OCI-LY1 (cell line): ENCODE results near the gene SMIM20.

Experiments
- H2AFZ ChIP-seq: fragments of 200-600 bp; sonication (generic), shearing (Covaris generic); 2 replicates; pipeline ENCODE4 v1.6.0; 2014; ENCODE audit warnings: antibody characterized with exemption, mild to moderate bottlenecking, low read length
- H3F3A ChIP-seq: fragments of 200-600 bp; sonication (generic), shearing (Covaris generic); 2 replicates; pipeline ENCODE4 v1.6.0; 2014; ENCODE audit warnings: mild to moderate bottlenecking, antibody characterized with exemption, low read length, moderate library complexity; ENCODE audit not compliant: insufficient read depth
- H3K27ac ChIP-seq: fragments of 200-600 bp; sonication (generic); 2 replicates; pipeline ENCODE4 v1.5.1; 2014; ENCODE audit warnings: low read length, mixed run types, mild to moderate bottlenecking, low read depth; ENCODE audit not compliant: poor library complexity, severe bottlenecking
- H3K27me3 ChIP-seq: fragments of 200-600 bp; sonication (generic); 2 replicates; pipeline ENCODE4 v1.6.0; 2014; ENCODE audit warnings: antibody characterized with exemption, mild to moderate bottlenecking, low read length, moderate library complexity; ENCODE audit not compliant: insufficient read depth
- H3K36me3 ChIP-seq: fragments of 200-600 bp; sonication (generic); 2 replicates; pipeline ENCODE4 v1.6.1; 2014; ENCODE audit warnings: mild to moderate bottlenecking, antibody characterized with exemption, low read length, moderate library complexity, mixed read lengths; ENCODE audit not compliant: insufficient read depth
- H3K4me1 ChIP-seq: fragments of 200-600 bp; sonication (generic); 2 replicates; pipeline ENCODE4 v1.5.1; 2014; ENCODE audit warnings: mild to moderate bottlenecking, low read length, moderate library complexity; ENCODE audit not compliant: insufficient read depth, severe bottlenecking
- H3K4me2 ChIP-seq: fragments of 200-600 bp; sonication (generic), shearing (Covaris generic); 2 replicates; pipeline ENCODE4 v1.6.1; 2014; ENCODE audit warnings: low read length
- H3K4me3 ChIP-seq: fragments of 200-600 bp; sonication (generic); 2 replicates; pipeline ENCODE4 v1.5.1; 2014; ENCODE audit warnings: low read length, low read depth, mild to moderate bottlenecking, mixed read lengths; ENCODE audit not compliant: poor library complexity, severe bottlenecking
- H3K79me2 ChIP-seq: fragments of 200-600 bp; shearing (Covaris generic); 2 replicates; pipeline ENCODE4 v1.6.1; 2016; ENCODE audit warnings: mixed run types, low read length, mixed read lengths; ENCODE audit not compliant: insufficient read depth
- H3K9ac ChIP-seq: fragments of 200-600 bp; sonication (generic), shearing (Covaris generic); 2 replicates; pipeline ENCODE4 v1.6.1; 2014; ENCODE audit warnings: mild to moderate bottlenecking, low read length, mixed read lengths
- H3K9me2 ChIP-seq: fragments of 200-600 bp; sonication (generic), shearing (Covaris generic); 2 replicates; pipeline ENCODE4 v1.6.1; 2014; ENCODE audit warnings: low read depth, mild to moderate bottlenecking, low read length, mixed read lengths
- H3K9me3 ChIP-seq: fragments of 200-600 bp; shearing (Covaris generic); 2 replicates; pipeline ENCODE4 v1.6.1; 2014; ENCODE audit warnings: low read length, mixed read lengths
- H4K20me1 ChIP-seq: fragments of 200-600 bp; sonication (generic), shearing (Covaris generic); 2 replicates; pipeline ENCODE4 v1.6.0; 2016; ENCODE audit warnings: mild to moderate bottlenecking, low read length; ENCODE audit not compliant: insufficient read depth
- EZH2 ChIP-seq: fragments of 200-600 bp; sonication (generic), shearing (Covaris generic); IDR thresholded peaks from 2 replicates; pipeline ENCODE4 v1.8.0; 2017; ENCODE audit warnings: borderline replicate concordance, mixed run types, mild to moderate bottlenecking, antibody characterized with exemption, low read length, moderate library complexity, mixed read lengths
- TF ChIP-seq, protein P1 (sequence below): fragments of 200-600 bp; sonication (generic), shearing (Covaris generic); IDR thresholded peaks from 2 replicates; pipeline ENCODE4 v1.5.1; 2017; ENCODE audit warnings: mild to moderate bottlenecking, antibody characterized with exemption, low read length, moderate library complexity, mixed read lengths

SMIM20 gene

DNA sequence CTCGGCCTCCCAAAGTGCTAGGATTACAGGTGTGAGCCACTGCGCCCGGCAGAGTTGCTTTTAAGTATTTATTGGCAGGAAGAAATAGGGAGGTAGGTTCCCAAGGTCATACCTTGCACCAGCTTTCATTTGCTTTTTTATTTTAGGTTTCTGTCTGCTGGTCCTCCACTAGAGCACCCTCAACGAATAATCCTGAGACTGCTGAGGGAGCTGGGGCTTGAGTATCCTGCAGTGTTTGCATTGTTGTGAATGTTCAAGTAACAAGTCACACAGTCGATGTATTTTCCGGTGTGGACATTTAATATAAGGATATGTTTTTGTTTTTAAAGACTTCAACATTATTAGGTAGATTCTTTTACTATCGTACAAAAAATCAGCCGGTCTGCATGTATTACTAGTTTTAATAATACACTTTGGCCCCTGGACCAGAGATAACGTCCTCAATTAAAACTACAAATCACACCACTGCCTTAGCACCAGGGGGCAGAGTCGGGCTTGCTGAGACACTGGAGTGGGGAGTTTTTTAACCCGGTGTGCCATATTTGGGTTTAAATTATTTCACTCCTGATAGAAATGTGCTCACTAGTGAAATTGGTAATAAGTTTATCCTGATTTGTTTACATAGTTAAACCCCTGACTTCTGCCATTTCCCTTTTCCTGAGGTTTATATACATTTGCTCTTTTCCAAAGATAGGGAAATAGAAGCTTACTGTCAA lies 11.6 kb downstream of the SMIM20 start:
- Histone ChIP-seq H3K27me3 (no peaks in the 10 kb centered on the region), H3K36me3 (peaks cover 14% of the 10 kb centered on the region), H3F3A (no peaks in the 10 kb centered on the region), H3K27ac (no peak overlapping the region), H3K9me3 (no peaks in the 10 kb centered on the region), H3K79me2 (no peaks in the 10 kb centered on the region; the same call in 1 of the 2 replicates), H3K4me2 (peak overlapping the region; percentile 4; the same call in 1 of the 2 replicates), H3K9ac (no peak overlapping the region), H2AFZ (no peak overlapping the region), H3K9me2 (no peaks in the 10 kb centered on the region), H4K20me1 (no peaks in the 10 kb centered on the region), H3K4me1 (peaks cover 13% of the 10 kb centered on the region), H3K4me3 (no peak overlapping the region)
- no peak for TF ChIP-seq EZH2
- TF ChIP-seq, protein P1, sequence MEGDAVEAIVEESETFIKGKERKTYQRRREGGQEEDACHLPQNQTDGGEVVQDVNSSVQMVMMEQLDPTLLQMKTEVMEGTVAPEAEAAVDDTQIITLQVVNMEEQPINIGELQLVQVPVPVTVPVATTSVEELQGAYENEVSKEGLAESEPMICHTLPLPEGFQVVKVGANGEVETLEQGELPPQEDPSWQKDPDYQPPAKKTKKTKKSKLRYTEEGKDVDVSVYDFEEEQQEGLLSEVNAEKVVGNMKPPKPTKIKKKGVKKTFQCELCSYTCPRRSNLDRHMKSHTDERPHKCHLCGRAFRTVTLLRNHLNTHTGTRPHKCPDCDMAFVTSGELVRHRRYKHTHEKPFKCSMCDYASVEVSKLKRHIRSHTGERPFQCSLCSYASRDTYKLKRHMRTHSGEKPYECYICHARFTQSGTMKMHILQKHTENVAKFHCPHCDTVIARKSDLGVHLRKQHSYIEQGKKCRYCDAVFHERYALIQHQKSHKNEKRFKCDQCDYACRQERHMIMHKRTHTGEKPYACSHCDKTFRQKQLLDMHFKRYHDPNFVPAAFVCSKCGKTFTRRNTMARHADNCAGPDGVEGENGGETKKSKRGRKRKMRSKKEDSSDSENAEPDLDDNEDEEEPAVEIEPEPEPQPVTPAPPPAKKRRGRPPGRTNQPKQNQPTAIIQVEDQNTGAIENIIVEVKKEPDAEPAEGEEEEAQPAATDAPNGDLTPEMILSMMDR: peak; percentile 58

DNA sequence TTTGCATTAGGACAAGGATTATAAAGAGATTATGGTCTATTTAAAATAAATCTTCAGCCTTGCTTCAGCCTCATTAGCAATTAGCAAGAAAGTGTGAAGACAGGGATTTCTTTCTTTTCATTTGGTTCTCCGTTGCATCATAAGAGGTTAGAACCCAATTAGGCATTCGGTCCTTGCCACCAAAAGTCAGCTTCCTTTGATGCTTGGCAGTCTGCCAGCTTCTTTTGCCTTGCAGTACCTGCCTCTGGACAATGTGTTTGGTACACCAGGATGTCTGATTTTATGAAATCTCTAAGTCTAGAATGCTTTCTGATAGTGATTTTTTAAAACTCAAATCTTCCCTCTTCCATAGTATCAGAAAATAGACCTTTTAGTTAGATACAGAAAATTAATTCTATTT lies 12.4 kb downstream of the SMIM20 start:
- Histone ChIP-seq H3K9me2 (no peaks in the 10 kb centered on the region), H3K9ac (no peak overlapping the region), H3K27me3 (no peaks in the 10 kb centered on the region), H3K27ac (no peak overlapping the region), H4K20me1 (no peaks in the 10 kb centered on the region), H3K36me3 (peaks cover 7% of the 10 kb centered on the region; the same call in 1 of the 2 replicates), H3K4me2 (peak overlapping the region; percentile 4; the same call in 1 of the 2 replicates), H3K9me3 (no peaks in the 10 kb centered on the region), H3F3A (no peaks in the 10 kb centered on the region), H3K79me2 (no peaks in the 10 kb centered on the region; the same call in 1 of the 2 replicates), H3K4me3 (no peak overlapping the region), H3K4me1 (peaks cover 13% of the 10 kb centered on the region), H2AFZ (no peak overlapping the region)
- TF ChIP-seq, protein P1: no peak
- TF ChIP-seq EZH2: no peak

DNA sequence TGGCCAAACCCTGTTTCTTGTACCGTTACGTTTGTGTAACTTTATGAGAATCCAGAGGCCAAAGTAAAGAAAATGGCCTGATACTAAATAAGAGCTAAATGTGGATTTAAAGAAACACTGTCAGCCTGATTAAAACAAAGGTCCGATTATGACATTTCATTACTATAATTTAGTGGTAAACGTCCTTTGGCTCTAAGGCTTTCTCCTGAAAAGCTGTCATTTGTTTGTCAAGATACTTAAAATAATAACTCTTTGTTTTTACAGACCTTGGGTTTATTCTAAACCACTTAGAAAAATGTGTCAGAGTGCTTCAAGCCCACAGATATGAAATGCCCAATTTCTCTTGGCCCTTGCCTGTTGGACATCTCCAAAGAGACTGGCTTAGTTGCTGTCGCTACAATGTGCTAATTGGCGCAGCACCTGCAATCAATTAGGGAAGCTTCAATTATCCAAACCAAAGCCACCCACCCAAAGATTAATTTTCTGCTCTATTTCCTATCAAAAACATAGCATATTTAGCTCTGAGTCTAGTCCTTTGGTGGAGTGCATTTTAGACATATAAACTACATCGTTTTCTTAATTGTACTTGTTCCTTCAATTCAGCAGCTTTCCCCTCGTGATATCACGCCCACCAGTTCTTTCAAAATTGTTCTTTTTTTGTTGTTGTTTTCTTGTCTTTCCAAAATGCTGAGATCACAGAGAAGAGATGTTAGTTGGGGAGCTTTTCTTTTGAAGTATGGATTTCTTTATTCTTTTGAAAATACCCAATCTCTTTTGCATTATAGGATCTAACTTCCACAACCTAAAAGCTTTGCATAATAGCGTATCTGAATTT lies 13.6 kb downstream of the SMIM20 start:
- Histone ChIP-seq H3K79me2 (no peaks in the 10 kb centered on the region; the same call in 1 of the 2 replicates), H3K9me2 (no peaks in the 10 kb centered on the region), H3K4me2 (no peak overlapping the region), H4K20me1 (no peaks in the 10 kb centered on the region), H3K4me1 (peaks cover 13% of the 10 kb centered on the region), H3K4me3 (no peak overlapping the region), H2AFZ (no peak overlapping the region), H3F3A (no peaks in the 10 kb centered on the region), H3K9ac (no peak overlapping the region), H3K27me3 (no peaks in the 10 kb centered on the region), H3K36me3 (peaks cover 7% of the 10 kb centered on the region; the same call in 1 of the 2 replicates), H3K9me3 (no peaks in the 10 kb centered on the region), H3K27ac (no peak overlapping the region)
- TF ChIP-seq, protein P1: no peak
- TF ChIP-seq EZH2: no peak
